Fibroblast of skin of right biceps (primary cell): ENCODE measurements around the gene CACTIN.

Source experiments
- DNase-seq: peaks from one replicate; pipeline ENCODE4 v3.0.0-alpha.2; 2013

Gene CACTIN

DNA sequence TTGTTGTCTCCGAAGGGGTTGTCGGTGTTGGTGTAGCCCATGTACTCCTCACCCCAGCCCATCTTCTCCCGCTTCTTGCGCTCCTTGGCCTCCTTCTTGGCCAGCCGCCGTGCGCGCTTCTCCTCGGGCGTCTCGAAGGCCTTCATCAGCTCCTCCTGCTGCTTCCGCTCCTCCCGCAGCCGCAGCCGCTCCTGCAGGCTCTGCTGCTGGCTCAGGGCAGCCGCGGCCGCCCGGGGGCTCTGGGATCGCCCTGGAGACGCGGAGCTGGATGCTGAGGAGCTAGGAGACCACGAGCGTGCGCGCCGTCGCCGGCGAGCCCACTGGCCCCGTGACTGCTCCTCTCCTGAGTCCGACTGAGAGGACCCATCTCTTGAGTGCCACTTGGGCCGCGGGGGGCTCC, 2.9 kb downstream of the CACTIN start:
- DNase-seq = no peak

DNA sequence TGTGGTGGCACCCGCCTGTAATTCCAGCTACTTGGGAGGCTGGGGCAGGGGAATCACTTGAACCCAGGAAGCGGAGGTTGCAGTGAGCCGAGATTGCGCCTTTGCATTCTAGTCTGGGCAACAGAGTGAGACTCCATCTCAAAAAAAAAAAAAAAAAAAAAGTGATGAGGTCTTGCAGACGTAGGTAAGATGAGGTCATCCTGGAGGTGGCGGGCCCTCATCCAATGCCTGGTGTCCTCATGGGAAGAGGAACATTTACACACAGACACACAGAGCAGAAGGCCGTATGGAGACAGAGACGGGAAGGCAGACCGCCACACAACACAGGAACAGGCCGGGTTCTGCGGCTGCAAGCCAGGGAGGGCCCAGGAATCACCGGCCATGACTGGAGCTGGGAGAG, 4.4 kb downstream of the CACTIN start:
- DNase-seq = no peak

DNA sequence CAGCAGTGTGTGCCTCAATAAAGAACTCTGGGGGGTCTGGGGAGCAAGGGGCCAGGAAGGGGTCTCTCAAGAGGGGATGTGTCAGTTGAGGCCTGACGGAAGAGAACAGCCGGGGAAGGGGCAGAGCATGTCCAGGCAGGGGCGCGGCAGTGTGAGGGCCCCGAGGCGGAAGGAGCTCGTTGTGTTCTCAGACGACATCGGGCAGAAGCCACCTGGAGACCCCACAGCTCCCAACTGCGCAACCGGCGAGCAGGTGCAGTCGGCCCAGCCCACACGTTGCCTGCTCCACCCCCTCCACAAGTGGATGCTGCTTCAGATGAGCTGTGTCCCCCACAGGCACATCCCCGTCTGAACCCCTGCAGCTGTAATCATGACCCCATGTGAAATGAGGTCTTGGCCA, 4.9 kb downstream of the CACTIN start:
- DNase-seq = no peak

DNA sequence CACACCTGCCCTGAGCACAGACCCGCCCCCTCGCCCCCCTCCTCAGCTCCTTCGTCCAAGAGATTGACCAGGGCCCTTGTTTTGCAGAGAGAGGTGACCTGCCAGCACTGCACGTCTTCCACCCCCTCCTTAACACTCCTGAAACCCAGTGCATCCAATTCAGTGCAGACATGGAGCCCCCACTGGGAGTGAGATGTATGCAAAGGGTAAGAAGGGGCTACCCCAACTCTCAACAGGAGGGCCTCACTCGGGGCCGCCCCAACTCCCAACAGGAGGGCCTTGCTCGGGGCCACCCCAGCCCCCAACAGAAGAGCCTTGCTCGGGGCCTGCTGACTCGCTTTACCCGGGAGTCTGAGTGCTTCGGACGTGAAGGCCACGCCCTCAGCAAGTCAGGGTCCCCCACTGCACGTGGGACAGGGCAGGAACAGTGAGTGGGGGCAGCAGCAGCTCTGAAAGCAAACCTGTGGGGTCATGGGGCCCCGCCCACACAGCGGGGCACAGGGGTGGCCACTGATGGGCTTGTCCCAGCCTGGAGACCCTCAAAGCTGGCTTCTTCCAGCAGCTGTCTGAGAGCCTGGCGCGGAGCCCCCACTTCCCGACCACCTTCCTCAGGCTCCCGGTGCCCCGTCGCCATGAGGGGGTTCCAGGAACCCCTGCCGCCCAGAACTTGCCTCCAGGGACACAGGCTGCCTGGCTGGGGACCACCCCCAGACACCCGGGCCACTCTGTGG, 5.6 kb downstream of the CACTIN start:
- no peak for DNase-seq

DNA sequence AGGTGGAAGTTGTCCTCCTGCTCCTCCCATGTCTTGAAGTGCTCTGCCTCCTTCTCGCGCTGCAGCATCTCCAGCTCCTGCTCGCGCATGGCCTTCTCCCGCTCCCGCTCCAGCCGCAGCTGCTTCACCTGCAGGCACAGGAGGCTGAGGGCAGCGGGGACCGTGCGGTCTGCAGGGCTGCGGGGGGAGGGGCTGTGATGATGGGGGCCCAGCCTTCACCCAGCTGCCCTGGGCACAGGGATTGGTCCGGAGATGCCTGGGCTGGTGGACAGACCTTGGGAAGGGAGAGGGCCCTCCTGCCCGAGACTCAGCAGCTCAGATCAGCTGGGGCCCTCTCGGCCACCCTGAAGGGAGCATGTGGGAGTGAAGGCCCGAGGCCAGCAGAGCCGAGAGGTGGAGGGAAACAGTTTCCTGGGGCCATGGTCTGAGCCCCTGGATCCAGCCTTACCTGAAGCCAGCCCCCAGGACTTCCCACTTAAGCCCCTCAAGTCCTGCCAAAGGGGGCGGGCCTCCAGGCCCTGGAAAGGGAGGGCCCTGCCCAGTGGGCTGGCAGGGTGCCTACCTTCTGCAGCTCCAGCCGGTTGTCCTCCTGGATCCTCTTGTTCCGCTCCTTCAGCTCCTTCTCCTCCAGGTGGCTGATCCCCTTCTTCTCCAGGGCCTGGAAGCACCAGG, 6.3 kb downstream of the CACTIN start:
- DNase-seq = no peak

DNA sequence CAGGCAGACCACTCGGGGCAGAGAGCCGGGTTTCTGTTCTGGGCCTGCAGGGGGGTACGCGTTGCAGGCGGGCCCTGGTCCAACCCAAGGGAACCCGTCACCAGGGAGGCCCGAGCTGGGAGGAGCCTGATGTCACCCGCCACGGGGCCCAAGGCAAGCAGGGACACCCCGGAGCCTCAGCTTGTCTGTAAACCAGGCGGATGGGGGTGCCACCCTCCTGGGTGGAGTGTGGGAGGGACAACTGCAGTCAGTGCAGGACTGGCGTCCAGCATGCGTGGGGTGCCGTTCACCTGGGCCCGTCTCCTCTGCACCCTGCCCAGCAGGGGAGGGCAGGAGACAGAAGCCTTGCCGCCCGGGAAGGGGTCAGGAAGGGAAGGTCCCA, 7.0 kb downstream of the CACTIN start:
- no peak for DNase-seq

GRCh38 chr19:3618811-3619630, 7.6 kb downstream of the CACTIN start:
- DNase-seq = no peak

DNA sequence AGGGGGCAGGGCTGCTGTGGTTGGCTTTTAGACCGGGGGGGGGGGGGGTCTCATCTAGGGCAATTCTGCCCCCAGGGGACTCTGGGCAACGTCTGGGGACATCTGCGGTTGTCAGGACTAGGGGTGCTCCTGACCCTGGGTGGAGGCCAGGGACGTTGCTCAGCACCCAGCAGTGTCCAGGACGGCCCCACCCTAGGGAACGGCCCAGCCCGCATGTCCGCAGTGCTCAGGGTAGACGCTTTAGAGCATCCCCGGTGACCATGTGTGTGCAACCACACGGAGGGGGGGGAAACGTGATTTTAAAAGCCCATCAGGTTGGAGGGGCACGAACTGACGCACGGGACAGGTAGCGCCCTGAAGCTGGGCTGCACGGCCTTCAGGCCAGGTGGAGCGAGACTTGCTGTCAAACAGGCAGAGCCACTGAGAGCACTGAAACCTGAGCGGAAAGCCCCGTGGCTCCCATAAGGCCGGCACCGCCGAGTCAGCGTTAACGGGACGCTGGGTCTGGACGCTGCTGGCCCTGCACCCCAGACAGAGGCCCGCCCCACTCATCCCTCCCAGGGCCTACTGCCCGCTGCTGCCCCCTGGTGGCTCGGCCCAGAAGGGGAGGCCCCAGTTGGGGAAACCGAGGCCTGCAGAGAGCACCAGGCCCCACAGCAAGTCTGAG, 8.3 kb downstream of the CACTIN start:
- DNase-seq = peak; percentile 41

DNA sequence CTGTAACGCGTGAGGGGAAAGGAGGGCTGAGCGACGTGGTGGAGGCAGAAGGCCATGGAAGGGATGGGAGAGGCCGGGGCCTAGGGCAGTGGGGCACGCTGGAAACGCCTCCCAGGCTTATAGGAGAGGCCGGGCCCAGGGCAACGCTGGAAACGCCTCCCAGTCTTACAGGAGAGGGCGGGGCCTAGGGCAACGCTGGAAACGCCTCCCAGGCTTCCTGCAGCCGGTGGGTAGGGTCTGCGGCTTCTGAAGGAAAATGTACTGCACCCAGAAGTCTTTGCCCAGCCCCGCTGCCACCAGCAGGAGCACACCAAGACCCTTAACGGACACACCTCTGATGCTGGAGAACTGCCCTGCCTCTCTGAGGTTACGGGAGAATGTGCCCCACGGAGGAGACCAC, 9.1 kb downstream of the CACTIN start:
- no peak for DNase-seq

- DNase-seq = no peak
These were observed 11.0 kb downstream of the CACTIN start for GRCh38 chr19:3615524-3616135.

DNA sequence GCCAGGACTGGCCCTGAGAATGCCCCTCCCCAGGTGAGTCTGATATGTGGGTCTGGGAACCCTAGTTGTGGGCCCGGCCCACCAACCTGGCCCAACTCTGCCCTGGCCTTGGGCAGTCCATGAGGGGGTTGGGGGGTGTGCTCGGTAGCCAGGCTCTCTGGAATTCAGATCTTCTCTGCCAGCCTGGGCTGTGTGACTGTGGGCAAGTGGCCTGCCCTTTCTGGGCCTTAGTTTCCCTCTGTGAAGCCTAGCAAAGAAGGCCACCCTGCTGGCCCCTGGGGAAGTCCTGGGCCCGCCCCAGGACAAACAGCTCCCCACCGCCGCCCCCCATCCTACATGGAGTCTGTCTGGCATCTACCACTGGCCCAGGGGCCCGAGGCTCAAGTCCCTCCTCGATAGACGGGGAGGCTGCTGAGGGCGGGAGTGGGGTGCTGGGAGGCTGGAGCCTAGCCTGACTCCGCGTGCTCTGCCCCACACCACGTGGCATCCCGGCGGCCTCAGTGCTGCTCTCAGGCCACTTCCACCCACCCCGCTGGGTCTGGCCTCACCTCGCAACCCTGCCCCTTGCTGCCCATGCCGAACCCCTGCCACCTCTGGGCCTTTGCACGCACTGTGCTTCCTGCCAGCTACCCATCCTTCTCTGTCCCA, 11.6 kb downstream of the CACTIN start:
- no peak for DNase-seq

DNA sequence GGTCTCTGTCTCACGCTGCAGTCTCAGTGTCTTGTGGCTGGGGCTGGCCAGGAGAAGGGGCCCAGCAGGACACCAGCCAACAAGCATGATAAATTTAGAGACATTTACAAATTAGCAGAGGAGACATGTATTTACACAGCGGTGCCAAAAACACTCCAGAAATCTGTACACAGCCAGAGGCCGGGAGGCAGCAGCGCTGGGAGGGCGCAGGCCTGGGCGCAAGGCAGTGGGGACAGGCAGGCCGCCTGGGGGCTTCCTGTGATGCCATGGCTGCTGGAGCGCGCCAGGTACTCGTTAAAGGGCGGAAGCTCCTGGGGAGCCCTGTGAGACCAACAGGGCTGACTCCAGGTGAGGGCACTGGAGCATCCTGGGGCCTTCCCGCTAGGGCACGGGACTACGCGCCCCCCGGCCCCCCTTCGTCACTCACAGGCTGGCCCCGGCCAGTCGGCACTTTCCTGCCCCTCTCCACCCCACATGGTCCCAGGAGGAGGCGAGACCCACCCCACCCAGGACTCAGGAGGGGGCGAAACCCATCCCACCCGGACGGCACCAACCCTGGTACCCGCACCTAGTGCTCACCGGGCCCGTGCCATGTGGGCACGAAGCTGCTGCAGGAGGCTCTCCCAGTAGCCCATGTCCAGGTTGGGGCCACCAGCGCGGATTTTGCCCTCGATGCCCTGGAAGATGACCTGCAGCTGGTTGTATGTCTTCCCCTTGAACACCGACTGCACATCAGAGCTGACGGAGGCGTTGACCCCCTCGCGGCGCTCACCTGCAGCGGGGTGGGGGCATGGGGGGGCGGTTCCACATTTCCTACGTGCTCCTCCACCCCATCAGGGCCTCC, 12.6 kb downstream of the CACTIN start:
- DNase-seq = no peak

DNA sequence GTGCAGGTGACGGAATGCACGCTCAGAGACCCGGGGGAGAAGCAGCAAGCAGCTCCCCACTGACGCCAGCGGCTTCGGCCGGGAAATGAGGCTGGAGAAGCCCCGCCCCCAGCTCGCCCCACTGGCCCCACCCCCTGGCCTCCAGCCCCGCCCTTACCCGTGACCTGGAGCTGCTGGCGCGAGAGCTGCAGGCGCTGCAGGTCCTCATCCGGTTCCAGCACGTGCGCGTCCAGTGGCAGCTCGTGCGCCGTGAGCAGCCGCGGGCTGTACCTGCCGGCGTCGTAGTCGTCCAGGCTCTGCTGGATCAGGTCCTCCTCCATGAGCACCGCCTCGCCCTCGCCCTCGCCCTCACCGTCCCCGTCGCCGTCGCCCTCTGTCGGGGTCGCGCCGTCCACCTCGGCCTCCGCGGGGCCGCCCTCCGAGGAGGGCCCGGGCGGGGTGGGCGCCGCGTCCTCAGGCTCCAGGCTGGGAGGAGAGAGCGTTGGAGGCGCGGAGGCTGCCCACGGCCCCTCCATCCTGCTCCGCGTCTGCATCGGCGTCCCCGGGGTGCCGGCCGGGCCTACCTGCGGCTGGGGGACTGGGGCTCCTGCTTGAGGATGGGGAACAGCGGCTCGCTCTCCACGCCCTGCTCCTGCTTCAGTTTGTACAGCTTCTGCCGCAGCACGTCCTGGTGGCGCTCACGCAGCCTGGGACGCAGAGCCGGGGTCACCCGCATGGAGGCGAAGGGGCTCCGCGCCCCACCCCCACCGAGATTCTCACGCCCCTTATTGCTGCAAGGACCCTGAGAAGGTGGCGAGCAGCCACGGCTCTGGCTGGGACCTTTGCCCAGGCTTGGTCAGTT, 13.5 kb downstream of the CACTIN start:
- no peak for DNase-seq

- DNase-seq = no peak
These were observed 14.3 kb downstream of the CACTIN start for GRCh38 chr19:3612330-3612729.

DNA sequence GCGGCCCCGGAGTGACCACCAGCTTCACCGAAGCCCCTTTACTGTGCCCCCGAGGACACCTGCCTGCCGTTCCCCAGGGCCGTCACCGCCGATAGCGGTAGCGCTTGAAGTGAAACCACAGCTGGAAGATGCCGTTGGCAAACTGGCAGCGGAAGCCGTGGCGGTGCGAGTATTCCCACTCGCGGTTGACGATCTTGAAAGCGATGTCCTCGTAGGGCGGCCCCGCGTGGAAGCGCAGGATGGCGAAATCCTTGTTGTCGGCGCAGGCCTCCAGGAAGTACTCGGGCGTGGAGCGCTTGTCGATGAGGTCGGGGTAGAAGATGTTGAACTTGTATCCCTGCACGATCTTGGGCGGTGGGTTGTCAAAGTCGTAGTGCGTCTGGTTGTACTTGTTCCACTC, 14.7 kb downstream of the CACTIN start:
- DNase-seq = no peak

DNA sequence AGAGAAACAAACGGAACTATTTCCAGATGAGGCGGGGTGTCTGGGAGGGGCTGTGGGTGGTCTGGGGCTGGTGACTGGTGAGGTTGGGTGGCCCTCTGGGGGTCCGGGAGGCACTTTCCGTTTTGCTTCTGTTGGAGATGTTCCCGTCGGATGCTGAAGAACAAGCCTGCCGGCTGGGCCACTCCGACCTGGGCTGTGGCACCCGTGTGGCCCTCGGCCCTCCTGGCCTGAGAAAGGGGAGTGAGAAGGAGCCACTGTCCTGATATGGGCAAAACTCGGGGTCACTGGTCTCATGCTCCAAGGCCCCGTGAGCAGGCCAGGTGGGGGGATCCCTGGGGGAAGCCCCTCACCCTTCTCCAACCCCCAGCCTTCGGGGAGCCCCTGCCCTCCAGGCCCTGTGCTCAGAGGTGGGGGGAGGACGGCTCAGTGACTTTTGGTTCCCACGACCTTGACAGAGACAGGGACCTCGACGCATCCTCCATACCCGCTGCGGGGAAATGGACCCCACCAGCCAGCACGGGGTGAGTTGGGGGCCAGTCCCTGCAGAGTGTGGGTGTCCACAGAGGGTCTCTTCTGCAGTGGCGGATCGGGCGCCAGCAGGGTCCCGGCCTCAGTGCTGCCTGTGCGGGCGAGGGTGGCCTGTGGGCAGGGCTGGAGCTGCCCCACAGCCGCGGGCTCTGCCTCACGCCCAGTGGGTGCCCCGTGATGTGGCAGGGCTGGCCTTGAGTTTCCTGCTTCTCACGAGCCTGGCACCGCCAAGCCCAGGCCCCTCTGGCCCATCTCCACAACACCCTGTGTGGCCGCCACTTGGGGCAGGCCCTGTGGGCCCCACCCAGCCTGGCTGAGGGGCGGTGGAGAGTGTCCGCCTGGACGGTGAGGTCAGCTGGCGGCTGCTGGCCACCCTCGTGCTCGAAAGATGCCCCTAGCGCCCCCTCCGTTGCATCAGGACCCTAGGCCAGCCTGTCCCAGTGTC, 15.6 kb downstream of the CACTIN start:
- no peak for DNase-seq

DNA sequence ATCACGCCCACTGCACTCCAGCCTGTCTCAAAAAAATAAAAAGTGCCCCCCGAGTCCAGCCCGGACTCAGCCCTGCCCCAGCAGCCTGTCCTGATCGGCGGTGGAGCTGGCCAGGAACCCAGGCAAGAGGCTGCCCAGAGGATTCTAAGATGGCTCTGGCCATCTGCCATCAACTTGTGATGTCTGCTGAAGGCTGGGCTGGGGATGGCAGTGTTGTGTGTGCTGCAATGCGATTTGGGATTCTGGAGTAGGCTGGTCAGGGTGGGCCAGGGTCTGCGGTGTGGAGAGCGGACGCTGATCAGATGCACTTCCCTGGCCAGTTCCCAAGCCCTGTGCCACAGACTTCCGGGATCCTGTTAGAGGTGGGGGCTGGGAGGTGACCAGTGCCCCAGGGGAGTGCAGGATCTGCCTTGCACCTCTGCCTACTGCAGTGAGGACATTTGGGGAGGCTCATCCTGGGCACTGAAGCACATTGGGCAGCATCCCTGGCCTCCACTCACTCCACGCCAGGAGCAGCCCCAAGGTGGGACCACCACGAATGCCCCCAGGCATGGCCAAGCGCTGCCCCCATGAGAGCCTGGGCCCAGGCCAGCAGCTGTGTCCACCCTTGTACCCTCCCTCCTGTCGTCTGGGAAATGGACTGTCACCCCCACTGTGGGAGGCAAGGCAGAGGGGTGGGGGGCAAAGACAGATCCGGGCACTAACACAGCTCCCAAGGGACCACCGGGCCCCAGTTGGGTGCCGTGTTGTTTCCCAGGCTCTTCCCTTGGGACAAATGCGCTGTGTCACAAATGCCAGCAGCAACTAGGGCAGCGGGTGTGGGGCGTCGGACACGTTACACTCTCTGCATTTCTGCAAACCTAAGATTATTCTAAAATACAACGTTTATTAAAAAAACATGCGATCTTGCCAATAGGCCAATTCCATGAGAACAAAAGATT, 16.5 kb downstream of the CACTIN start:
- no peak for DNase-seq

- no peak for DNase-seq
These were observed 17.8 kb downstream of the CACTIN start for GRCh38 chr19:3608750-3609322.
